NCI-H446 (cell line): ENCODE measurements around the gene RICTOR.

ENCODE experiments used
- DNase-seq, 2 experiments: peaks; one replicate each; lab custom pipeline; 2025; lab: John Stamatoyannopoulos, UW

The RICTOR gene, protein sequence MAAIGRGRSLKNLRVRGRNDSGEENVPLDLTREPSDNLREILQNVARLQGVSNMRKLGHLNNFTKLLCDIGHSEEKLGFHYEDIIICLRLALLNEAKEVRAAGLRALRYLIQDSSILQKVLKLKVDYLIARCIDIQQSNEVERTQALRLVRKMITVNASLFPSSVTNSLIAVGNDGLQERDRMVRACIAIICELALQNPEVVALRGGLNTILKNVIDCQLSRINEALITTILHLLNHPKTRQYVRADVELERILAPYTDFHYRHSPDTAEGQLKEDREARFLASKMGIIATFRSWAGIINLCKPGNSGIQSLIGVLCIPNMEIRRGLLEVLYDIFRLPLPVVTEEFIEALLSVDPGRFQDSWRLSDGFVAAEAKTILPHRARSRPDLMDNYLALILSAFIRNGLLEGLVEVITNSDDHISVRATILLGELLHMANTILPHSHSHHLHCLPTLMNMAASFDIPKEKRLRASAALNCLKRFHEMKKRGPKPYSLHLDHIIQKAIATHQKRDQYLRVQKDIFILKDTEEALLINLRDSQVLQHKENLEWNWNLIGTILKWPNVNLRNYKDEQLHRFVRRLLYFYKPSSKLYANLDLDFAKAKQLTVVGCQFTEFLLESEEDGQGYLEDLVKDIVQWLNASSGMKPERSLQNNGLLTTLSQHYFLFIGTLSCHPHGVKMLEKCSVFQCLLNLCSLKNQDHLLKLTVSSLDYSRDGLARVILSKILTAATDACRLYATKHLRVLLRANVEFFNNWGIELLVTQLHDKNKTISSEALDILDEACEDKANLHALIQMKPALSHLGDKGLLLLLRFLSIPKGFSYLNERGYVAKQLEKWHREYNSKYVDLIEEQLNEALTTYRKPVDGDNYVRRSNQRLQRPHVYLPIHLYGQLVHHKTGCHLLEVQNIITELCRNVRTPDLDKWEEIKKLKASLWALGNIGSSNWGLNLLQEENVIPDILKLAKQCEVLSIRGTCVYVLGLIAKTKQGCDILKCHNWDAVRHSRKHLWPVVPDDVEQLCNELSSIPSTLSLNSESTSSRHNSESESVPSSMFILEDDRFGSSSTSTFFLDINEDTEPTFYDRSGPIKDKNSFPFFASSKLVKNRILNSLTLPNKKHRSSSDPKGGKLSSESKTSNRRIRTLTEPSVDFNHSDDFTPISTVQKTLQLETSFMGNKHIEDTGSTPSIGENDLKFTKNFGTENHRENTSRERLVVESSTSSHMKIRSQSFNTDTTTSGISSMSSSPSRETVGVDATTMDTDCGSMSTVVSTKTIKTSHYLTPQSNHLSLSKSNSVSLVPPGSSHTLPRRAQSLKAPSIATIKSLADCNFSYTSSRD (N-terminal part only)

DNA sequence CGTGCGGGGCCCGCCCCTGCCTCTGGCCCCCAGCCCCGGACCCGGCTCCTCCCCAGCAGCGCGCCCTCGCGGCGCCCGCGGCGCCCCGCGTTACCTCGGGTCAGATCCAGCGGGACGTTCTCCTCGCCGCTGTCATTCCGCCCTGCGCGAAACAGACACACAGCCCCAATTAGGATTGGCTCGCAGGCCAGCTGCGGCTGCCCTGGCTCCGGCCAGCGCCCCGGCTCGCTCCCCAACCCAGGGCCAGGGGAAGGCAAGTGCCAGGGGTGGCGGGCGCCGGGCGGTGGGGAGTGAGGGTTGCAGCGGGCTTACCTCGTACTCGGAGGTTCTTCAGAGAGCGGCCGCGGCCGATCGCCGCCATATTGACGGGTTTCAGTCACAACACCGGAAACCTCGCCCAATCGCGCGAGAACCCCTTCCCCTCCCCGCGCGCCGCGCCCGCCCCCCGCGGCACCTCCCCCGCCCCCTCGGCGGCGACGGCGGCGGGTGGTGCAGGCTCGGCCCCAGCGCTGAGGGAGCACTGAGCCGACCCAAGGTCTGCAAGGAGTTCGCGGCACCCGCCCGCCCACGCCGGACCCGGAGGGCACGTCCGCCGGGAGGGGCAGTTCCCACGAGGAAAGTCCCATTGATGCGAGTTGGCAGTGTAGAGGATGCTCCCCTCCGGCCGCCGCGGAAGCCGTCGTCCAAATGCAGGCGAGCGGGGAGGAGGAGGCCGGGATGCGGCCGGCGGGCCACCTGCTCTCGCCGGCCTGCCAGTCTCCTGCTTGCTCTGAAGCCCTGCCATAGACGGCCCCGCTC, at the start of gene RICTOR:
Gene RICTOR, minus strand, starts transcription at position 383 of the 798 bp plus-strand sequence. Its CDS starts 22 bp downstream, at position 361.
- DNase-seq, result peak; percentile 81 to 95

DNA sequence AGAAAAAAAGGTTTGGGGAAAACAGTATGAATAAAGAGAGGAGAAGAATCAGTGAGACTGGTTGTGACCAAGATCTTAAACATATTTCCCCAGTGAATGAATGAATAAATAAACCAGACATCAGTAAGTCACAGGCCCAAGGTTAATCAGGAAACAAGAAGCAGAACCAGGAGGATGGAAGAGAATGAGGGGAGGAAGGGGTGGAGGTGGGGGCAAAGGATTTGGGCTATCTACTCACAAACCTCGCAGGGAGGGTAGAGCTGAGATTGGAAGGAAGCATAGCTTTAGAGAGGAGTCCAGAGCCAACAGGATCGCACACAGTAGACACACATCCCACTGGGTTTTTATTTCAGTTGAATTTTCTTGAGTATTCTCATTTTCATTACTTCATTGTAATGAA, 47.7 kb upstream of the RICTOR start:
- DNase-seq, result no peak

DNA sequence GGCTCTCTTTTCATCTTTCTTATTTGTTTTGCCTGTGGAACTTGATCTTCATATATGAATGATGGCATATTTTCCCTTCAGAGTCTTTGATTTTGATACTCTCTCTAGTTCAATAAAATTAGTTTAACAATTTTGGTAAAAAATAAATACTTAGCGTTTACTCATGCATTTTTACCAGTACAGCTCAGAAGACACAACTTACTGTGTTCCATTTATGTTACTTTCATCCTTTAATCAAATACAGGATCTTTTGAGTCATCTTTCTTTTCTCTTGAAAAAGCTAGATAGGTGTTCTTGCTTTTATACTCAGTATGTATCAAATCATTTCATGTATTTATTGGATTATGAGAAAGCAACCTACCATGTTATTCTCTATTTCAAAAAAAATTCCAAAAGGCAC, 47.1 kb upstream of the RICTOR start:
- no peak for DNase-seq

DNA sequence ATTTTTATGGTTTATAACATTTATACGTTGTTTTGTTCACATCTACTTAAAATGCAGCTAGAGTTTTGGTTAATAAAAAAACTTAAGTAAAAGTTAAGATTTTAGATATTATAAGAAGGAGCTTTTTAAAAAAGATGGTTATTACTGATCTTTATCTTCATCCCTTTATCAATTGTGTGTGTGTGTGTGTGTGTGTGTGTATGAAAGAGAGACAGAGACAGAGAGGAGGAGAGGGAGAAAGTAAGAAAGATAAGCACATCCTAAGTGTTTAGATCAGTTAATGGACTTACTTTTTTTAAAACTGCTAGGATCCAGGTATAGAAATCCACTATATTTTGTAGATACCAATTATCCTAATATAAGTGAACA, 45.8 kb upstream of the RICTOR start:
- DNase-seq, result no peak

DNA sequence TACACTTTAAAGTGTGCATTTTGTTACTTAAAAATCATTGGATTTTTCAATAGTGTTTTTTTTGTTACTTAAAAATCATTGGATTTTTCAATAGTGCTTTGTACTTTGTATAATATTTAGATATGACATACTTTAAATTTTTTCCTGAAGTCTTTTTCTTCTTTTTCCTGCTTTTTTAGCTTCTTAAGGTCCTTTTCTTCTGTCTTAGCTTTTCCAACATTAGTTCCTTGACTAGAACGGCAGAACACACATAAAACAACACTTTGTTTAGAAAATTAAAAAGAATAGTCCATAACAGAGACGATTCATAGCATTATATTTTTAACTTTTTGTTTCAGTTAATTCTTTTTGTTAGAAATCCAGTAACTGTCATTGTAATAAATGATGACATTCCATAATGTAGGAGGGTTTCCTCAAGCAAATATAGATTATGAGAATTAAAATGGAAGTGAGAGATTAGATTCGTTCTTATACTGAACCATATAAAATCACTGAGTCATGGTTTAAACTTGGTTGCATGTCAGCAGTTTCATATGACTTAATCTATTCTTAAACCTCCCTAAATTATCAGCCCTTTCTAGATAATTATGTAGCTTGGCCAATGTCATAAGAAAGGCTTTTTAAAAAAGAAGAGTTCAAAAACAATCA, 45.3 kb upstream of the RICTOR start:
- no peak for DNase-seq

DNA sequence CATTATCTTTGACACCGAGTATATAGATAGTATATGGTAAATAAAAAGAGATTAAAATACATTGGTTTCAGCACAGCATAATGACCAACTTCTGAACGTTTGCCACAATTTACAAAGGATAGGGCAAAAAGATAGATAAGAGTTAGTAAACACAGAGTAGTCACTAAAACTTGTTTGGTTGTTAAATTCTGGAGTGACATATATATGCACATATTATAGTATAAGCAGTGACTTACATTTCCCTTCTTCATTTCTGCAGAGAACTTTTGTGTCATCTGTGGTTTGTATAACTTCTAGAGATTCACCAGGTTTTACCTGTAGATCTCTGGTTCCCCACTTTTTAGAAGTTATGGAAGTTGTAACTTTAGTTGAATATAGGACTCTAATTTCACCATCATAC, 44.4 kb upstream of the RICTOR start:
- DNase-seq, result no peak

DNA sequence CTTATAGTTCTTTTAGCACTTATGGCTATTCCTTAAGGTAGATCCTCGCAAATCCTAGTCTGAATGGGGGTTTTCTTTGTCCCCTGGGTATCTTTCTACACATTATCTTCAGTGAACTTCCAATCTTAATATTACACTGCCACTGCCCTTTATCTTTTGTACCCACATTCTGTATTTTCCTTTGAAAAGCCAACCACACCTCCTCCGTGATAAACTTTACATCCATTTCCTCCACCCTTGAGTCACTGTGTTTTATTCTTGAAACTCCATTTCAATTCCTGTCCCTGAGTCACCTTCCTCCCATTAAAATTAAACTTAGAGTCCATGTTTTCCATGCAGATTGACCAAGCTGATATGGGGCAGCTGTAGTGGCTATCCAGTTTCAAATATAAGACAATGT, 43.2 kb upstream of the RICTOR start:
- DNase-seq, result no peak

DNA sequence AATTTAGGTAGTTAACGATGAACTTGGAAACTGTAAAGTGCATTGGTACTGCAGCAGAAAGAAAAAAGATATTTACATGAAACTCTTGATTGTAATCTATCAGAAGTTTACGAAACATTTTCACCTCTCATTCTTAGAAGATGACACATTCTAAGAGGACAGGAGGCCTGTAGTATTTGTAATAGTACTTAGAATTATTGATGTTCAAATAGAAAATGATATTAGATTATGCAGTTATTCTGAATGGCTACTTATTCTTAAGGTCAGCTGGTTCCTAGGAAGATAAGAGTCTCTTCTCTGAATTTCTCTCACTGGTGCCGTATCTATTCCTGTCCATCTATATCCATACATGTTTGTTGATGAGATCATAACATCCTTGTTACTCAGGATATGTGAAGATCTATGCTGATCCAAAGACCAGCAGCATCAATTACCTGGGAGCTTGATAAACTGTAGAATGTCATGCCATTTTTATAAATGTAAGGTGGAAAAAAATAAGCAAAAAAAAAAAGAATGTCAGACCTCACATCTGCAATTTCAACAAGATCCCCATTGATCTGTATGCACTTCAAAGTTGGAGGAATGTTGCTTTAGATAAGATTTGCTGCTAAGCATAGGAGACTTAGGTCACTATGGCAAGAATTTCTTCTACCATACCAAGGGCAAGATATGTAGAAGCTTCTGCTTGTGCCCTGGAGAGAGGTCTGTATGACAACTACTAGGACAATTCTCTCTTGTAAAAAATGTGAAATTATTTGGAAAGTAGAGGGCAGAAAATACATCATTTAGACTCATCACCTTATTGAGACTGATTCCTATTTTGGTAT, 42.4 kb upstream of the RICTOR start:
- DNase-seq, result no peak

DNA sequence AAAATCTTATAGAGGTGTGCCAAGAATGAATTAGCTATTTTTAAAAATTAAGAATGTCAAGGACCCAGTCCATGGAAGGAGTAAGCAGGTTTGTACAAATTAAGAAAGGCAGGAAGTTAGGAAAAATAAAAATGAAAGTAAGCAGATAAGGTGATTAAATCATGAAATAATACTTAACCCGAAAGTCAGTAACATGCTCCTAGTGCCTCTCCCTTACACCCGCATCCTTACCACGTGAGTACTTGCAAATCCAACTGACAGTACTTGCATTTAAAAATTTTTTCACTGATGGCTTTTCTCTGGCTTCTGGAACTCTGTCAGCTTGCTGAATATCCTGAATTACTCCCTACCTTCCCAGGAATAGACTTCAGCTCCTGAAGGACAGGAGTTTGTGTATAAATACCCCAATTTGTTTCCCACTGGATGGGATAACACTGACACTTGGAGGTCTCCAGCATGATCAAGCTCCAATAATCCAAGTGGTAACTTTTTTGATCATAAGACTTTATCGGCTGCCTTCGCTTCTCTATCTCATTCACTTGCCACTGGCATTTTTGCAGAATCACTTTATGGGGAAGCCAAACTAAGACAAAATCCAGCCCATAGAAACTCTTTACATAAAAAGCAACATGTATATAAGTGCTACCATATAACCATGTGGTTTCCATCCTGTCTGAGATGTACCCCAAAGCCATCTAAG, 41.6 kb upstream of the RICTOR start:
- no peak for DNase-seq

DNA sequence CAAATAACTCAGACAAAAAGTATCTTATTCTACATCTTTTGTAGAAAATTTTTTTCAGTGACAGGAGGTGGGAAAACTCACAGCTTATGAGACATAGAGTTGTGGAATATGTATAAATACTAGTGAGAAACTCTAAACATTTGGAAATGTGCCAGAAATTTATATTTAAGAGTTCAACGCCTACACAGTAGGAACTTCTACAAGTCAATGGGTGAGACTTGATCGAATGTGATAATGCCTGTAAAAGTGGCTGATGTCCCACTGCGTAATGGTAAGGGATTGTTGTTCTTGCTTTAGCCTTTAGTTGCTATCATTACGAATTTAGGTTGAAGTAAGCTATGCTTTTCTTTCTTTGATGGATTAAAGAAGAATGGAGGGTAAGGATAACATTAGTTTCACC, 40.0 kb upstream of the RICTOR start:
- no peak for DNase-seq

DNA sequence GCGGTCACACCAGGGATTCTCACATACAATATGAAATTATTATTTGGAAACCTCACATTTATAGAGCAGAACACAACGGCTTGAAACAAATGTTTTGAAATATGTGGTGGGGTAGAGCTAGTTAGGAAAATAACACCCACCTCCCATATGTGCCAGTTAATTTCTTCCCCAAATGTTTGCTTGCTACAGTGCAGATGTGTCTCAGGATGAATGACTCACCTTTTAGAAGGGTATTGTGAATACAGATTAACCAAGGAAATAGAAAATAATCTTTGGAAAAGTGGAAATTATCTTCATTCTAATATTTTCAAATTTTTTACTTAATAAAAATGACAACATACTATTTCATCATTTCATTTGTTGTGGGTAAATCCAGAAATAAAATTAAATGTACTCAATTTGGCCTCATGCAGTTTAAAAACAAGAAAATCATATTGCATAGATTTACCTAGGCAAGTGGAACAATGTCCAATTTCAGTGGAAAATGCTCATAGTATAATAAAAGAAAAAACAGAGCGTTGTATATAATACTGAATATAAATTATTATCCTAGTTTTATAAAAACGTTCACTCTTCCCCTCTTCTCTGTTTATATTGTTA, 39.3 kb upstream of the RICTOR start:
- DNase-seq, result no peak

DNA sequence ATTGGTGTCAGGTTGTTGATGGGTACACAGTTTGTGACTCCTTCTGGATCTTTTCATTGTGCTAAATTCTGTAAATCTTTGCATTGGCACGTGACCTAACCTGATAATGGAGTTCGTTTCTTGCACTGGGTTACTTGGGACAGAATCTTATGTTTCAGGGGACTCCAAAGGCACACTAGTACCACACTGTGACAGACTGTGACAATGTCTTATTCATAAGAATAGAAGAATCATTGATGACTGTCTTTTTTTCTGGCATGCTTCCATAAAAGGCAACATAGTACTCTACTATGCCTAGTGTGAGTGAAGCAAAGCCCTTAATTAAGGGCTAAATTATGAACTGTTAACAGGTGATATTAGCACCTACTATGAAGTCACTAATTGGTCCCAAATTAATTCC, 35.4 kb upstream of the RICTOR start:
- DNase-seq, result no peak

DNA sequence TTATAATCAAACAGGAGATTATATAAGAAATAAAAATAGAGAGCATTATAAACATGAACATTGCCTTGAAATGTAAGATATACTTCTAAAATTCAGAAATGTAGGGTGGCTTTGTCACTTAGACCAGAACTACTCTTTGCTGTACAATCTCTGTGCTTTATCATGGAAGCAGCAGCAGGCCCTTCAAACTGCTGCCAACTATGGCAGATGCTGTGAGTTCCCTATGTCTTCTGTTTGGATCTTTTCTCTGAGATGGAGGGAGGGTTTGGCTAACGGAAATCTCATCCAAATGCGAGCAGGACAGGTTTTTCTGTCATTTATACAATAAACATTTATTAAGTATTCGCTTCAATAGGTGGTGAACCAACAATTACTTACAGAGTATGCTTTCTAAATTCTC, 34.8 kb upstream of the RICTOR start:
- peak in 1 of 2 experiments; percentile 60 for DNase-seq

DNA sequence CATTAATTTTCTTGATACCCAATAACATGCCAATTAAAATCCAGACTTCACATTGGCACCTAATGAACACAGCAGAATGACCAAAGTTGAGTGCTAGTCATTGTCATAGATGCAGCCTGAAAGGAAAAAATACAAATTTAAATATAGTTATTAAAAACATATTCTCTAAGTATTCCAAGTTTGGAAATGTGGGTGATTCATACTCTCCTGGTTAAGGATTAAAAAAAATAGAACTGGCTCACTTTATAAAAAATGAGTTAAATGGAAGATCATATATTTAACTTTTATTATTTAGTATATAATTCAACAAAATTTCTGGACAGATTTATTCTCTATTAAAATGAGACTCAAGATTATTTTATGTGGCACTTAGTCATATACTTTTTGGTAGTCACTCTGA, 33.2 kb upstream of the RICTOR start:
- no peak for DNase-seq

DNA sequence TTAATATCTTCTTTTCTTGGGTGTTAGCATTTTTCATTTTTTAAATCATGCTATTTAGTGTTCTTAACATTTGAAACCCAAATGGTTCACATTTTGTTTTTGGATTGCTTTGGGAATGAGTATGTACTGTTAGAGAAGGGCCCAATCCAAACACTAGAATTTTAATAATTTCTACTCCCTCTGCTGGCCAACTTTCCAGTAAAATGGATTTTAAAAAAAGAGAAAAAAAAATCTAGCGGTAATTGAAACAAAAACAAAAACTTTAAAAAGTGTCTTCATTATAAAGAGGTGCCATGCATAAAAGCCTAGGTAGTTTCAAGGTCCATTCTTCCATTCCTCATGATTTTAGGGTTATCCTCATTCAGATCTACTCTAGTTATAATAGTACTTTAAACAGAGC, 32.1 kb upstream of the RICTOR start:
- no peak for DNase-seq

DNA sequence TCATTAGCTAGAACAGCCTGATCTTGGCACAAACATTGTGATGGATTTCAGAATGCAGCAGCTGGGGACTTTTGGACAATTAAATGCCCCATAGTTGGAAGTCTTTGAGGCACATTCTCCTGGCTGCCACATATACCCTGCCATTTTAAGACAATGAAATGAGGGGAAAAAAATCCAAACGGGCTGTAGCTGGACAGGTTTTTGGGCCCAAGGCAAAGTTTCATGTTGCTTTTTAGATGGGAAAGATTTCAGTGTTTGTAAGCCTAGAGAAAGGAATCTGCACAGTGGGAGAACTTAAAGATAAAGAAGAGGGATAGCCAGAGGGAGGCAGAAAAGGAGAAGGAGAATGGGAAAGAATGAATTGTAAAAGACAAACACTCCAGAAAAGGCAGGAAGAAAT, 30.0 kb upstream of the RICTOR start:
- DNase-seq, result no peak

DNA sequence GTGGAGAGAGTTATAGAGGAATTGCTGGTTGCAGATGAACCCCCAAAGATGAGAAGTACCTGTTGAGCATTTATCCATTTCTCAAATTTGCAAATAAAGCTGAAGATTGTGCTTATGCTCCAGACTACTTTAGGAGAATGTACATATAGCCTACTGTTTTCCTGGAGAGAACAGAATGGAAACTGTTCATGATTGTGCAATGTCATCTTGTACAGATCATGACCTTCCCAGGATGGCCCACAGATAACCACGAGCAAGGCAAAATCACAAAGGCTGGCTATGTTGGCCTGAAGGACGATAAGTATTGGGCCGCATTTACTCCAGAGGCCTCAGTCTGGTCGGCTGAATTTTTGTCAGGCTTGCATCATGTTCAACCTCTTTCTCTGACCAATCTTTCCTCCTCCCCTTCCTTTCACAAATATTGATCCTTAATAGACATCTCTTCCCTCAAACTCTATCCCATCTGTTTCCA, 28.5 kb upstream of the RICTOR start:
- DNase-seq, result no peak

DNA sequence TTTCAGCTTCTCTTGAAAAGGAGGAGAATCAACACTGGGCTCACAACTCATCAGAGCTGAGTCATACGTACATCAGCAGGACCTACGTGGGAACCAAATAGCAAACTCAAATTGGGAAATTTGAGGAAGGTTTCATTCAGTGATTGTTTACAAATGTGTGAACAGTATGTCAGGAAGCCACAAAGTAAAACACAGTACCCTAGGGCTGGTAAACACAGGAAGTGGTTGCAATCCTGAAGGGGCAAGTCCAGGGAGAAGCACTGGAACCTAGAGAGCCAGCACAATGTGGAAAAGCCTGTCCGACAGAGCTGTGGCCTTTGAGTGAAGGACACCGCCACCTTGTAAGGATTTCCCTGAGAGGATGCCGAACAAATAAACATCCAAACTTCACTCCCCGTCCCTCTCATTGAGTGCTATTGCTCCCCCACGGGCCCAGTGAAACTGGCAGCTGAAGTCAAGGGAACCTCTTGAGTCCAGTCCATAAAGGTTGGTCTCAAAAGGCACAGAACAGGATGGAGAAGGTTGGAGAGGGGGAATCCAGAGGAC, 26.7 kb upstream of the RICTOR start:
- no peak for DNase-seq
